GM21737 (cell line): ENCODE data around the gene IFNL4.
"Not testable (repeated sequence)": the region's sequence is repeated elsewhere in the genome, so short reads cannot be mapped to it uniquely, and the experiment has no call there.

Source experiments
- ATAC-seq: cut with Tn5 transposase; IDR thresholded peaks from one replicate; pipeline ENCODE4 v1.9.1; 2021; ENCODE audit warnings: mild to moderate bottlenecking, moderate library complexity; ENCODE audit not compliant: unreplicated experiment

Gene IFNL4

DNA sequence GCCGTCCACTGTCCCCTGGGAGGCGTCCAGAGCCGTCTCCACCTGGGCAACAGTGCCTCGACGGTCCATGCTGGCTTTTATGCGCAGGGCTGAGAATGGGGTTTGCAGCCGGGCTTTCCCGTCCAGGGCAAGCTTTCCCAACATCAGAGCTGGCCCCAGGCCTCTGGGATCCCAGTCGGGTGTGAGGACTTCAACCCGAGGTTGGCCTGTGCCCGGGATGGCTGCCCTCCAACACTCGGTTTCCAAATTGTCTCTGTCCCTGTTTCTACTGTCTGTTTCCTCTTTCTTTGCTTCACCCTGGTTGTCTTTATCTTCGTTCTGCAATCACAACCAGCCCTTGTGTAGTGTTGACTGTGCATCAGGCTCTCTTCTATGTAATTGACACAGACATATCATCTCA is at the start of gene IFNL4:
Gene IFNL4 (minus strand): TSS at position 51 of the 400 bp plus-strand sequence.
- ATAC-seq, result no peak

GRCh38 chr19:39297931-39298634 is 49.4 kb upstream of the IFNL4 start:
- ATAC-seq, result no peak

DNA sequence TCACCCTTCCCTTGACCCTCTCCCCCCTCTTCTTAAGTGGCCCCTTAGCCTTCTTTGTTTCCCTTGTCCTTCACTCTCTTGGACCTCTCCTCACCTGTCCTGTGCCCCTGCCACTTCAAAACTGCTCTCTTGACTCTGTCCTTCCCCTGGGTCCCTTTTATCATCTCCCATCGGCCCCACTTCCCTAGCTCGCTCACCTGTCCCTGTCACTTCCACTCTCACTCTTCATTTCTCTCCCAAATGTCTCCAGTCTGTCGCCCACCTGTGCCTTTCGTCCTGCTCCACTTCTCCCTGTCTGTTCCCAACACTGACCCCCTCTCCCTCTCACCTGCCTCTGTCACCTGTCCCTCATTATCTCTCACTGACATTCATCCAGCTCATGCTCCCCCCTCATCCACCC is 48.2 kb upstream of the IFNL4 start:
- no peak for ATAC-seq

- ATAC-seq, result no peak
These were observed 47.5 kb upstream of the IFNL4 start, which contains the start of gene IFNL1 for GRCh38 chr19:39296055-39296645. IFNL1 (plus strand) TSS chr19:39296407; CDS start chr19:39296422, 15 bp downstream.

GRCh38 chr19:39293394-39293793 is 44.7 kb upstream of the IFNL4 start:
- no peak for ATAC-seq

DNA sequence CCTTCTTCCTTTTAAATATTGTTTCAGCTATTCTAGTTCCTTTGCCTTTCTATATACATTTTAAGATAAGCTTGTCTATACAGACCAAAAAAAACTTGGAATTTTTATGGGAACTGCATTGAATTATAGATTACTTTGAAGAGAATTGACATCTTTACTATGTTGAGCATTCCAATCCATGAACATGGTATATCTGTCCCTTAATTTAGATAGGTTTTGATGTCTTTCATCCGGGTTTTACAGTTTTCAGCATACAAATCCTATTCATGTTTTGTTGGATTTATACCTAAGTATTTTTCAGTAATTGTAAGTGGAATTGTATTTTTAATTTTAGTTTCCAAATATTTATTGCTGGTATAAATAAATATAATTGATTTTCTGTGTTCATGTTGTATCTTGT is 35.4 kb upstream of the IFNL4 start:
- ATAC-seq, result no peak

- ATAC-seq, result no peak
These were observed 33.4 kb upstream of the IFNL4 start for GRCh38 chr19:39282021-39282420.

DNA sequence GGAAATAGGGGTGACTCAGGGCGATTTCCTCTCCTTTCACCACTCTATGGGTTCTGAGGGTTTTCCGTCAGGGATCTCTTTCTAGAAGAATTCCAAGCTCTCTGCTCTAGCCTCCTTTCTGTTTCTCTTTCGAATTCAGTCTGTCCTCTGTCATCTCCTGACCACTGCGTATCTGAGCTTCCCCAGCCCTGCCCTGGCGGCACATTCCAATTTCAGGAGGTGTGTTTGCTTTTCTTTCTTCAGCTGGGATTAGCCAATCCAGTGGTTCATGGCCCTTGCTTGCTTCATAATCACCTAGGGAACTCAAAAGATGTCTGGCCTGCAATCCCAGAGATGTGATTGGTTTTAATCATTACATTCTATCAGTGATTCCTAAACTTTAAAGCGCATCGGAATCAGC is 28.9 kb upstream of the IFNL4 start:
- no peak for ATAC-seq

GRCh38 chr19:39276740-39277139 is 28.1 kb upstream of the IFNL4 start:
- no peak for ATAC-seq

DNA sequence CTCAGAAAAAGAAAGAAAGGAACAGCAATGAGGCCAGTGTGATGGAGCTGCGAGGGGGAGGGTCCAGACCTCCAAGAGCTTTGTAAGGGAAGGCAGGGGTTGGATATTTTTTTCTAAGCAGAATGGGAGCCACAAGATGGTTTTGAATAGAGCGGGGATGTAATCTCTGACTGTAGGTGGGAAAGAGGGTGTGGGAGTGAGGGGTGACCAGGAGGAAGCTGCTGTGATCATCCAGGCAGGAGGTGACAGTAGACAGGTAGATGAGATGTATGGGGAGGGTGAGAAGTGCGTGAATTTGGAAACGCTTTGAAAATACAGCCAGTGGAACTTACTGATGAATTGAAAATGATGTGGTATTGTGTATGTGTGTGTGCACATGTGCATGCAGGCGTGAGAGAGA is 26.9 kb upstream of the IFNL4 start:
- ATAC-seq, result no peak

- ATAC-seq, result not testable (repeated sequence)
These were observed 25.2 kb upstream of the IFNL4 start for GRCh38 chr19:39273859-39274258.

DNA sequence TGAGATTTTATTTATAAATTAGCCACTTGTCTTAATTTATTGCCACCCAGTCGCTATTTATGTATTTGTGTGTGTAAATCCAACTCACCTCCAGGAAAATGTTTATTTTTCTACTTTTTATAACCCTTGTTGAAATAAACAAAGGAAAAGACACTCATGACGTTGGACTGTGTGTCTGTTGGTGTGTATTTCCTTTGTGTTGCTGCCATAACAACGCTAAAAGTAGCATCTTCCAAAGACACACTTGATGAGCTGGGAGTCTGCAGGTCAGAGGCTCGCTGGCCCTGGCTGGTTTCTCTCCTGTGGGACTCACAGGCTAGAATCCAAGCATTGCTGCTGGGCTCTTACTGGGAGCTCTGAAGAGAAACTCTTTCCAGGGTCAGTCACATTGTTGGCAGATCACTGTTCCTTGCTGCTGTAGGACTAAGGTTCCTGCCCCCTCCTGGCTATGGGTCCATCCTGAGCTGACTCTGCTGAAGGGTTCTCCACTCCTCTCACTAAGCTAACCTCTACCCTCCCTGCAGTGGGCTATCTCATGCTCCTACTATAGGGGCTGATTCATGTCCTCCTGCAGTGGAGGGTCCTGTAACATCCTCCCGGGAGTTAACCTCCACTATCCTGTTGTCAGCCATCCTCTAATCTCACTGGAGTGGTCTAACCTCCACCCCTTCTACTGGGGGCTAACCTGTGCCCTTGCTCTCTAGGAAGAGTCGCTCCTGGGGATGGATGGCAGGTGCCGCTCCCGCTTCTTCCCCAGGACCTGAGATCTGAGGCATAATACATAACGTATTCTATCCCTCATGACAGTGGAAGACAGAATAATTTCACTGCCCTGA is 21.6 kb upstream of the IFNL4 start:
- ATAC-seq, result no peak

GRCh38 chr19:39269369-39269768 is 20.7 kb upstream of the IFNL4 start:
- not testable (repeated sequence) for ATAC-seq

GRCh38 chr19:39268531-39269223 is 20.0 kb upstream of the IFNL4 start:
- ATAC-seq, result not testable (repeated sequence)

DNA sequence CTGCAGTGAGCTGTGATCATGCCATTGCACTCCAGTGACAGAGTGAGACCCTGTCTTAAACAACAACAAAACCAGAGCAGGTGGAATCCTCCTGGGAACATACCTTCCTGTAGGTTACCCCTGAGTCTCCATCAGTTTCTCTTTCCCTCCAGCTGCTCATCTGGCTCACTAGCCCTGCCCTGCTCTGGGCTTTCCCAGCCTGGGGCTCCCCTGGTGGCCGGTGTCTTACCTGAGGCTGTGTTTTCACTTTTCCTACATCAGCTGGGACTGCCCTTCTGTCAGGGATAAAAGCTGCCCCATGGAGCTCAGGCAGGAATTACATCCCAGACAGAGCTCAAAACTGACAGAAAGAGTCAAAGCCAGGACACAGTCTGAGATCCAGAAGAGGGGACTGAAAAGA is 19.4 kb upstream of the IFNL4 start, which contains the start of gene IFNL2:
Gene IFNL2 (plus strand): TSS at position 312 of the 400 bp plus-strand sequence. CDS start 173 bp downstream, outside the sequence.
- ATAC-seq, result not testable (repeated sequence)

DNA sequence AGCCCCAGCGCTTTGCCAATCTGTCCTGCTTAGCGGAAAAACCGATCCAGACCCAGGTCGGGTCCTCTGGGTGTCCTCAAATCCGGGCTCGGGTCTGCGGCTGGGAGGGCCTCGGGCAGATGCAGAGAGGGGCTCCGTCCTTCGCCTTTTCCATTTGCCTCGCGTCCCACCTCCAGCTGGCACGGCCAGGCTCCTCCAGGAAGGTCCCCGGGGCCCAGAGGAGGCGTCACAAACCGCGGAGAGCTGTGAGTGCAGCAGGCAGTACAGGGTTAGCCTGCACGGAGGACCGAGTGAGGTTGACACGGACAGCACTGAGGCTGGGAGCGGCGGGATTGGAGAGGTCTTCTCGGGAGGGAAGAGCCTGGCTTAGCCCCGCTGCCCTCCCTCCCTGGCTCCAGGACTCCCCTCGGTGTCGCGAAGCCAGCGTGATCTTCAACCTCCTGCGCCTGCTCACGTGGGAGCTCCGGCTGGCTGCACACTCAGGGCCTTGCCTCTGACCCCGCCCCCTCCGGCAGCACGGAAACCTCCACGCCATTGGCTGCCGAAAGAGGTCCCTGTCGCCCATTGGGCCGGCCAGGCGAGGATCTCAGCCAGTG is 16.8 kb upstream of the IFNL4 start:
- ATAC-seq, result no peak

GRCh38 chr19:39264306-39265290 is 15.9 kb upstream of the IFNL4 start:
- ATAC-seq, result no peak

- ATAC-seq, result no peak
These were observed 15.3 kb upstream of the IFNL4 start for GRCh38 chr19:39263912-39264305.

- no peak for ATAC-seq
These were observed 13.8 kb upstream of the IFNL4 start for GRCh38 chr19:39262496-39262895.
